GM19372 (cell line): ENCODE results near the gene CAMKMT.
"Not testable (repeated sequence)": the region's sequence is repeated elsewhere in the genome, so short reads cannot be mapped to it uniquely, and the experiment has no call there.

Experiments
- ATAC-seq: cut with Tn5 transposase; IDR thresholded peaks from one replicate; pipeline ENCODE4 v1.9.1; 2021; ENCODE audit warnings: mild to moderate bottlenecking, low read depth, moderate library complexity; ENCODE audit not compliant: unreplicated experiment

Gene CAMKMT

DNA sequence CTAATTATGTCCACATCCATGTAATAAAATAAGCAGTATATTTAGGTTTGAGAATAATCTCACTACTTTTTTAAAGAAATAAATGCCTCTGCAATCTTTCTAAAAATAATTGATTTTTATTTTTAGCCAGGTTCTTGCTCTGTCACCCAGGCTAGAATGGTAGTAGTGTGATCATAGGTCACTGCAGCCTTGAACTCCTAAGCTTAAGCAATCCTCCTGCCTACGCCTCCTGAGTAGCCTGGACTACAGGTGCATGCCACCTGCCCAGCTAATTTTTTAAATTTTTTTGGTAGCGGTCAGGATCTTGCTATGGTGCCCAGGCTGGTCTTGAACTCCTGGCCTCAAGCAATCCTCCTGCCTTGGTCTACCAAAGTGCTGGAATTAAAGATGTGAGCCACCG, 133.3 kb downstream of the CAMKMT start:
- ATAC-seq = no peak

DNA sequence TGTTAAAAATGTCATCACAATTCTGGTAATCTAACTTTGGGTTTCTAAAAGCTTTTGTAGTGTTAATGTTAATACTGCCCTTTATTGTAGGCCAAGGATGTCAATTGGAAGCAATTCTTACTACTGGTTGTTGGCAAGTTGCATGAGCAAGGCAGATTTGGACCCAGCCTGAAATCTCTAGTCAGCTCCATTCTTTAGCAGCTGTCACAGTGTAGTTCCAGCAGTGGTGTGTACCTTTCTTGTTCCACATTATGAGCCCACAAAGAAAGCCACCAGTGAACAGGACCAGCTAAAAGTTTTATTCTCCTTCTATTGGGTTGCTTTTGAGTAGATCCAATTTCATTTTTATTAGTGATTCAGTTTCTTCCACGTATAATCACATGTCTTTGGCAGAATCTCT, 133.8 kb downstream of the CAMKMT start:
- ATAC-seq = no peak

DNA sequence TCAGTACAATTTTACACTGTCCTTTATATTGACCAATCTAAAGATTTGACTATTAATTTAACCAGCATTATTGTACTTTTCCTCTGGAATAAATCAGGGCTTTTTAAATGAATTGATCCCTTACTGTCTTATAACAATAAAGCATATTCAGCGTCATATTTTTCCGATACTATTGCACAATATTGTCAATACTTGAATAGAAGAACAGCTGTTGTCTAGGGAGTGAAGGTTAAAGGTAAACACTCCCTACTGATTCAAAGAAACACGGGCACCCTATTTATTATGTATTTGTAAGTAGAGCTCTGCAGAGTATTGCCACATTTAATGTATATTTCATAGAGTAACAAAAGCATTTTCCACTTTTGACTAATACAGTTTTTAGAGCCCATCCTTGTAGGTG, 134.4 kb downstream of the CAMKMT start:
- no peak for ATAC-seq

DNA sequence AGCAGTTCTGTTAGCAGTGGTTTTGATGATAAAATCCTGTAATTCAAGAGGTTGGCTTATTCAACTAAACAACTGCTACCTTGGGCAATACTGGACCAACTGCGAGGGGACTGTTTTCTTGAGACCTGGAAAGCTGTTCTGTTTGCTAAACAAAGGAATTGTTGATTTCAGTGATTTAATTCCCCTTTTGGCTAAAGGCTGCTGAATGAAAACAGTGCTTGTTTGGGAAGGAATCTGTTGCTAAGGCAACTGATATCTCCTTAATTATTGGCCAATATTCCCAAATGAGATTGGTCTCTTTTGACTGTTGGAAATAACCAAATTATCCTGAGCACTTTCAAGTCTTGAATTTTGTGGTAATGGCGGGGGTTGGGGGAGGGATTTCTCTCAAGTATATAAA, 136.8 kb downstream of the CAMKMT start:
- ATAC-seq = no peak

DNA sequence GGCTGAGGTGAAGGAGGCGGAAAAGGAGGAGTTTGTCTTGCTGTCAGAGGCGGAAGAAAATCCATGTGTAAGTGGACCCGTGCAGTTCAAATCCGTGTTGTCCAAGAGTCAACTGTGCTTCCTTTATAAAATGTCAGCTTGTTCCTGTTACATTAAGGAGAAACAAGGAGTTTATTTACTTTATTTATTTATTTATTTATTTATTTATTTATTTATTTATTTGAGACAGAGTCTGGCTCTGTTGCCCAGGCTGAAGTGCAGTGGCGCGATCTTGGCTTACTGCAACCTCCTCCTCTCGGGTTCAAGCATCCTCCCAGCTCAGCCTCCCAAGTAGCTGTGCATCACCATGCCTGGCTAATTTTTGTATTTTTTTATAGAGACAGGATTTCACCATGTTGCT, 143.9 kb downstream of the CAMKMT start:
- not testable (repeated sequence) for ATAC-seq

DNA sequence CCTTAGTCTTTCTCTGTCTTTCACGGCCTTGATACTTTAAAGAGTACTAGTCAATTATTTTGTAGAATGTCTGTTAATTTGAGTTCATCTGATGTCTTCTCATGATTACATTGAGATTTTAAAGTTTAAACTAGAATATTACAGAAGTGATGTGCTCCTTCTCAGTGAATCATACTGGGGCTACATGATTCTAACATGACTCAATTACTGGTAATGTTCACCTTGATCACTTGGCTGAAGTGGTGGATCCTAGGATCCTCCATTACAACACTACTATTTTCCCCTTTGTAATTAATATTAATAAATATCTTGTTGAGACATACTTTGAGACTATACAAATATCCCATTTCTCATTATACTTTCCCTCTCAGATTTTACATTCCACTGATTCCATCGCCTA, 148.5 kb downstream of the CAMKMT start:
- no peak for ATAC-seq

DNA sequence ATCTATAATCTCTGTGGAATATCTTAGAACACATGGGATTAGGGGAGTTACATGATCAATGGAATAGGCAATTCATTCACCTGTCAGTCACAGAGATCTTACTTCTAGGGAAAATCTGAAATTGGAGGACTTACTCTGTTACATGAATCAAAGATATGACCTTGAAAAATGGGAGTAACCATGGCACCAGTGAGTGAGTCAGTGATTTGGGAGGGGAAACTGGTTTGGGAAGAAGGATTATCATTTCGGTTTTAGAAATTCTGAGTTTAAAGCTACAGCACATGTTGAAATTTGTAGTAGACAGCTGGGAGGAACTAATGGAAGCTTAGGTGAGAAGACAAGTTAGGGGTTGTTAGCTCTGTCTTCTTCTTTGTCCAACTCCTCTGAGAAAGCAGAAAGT, 153.7 kb downstream of the CAMKMT start:
- ATAC-seq = no peak

DNA sequence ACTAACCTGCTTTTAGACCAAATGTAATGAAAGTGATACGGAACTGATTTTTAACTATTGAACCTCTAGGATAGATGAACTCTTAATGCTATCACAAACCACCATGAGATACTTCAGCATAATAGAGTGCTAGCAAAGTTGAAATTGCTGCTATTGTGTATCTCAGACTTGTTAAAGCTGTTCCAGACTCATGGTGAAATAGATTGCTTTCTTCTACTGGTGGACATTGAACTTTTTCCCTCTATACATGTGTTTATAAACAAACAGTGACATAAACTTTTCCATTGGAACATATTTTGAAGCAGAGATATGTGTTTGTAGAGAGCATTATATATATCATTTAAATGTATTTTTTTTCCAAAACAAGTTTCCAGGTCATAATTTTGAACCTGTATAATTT, 157.3 kb downstream of the CAMKMT start:
- no peak for ATAC-seq

DNA sequence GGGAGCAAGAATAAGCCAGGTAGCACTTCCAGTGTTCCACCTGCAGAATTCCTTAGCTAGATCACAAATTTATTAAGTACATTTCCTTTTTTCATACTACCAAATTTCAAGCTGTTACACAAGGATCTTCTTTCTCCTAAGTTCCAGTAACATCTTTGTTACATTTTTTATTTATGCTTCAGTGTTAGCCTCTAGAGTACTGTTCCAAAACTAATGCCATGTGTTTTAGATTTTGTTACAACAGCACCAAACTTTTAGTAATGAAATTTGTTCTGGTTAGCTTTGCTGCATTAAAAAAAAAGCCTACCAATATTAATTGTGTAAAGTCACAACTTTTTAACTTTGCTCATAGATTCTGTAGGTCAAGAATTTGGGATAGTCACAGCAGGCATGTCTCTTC, 161.1 kb downstream of the CAMKMT start:
- no peak for ATAC-seq

DNA sequence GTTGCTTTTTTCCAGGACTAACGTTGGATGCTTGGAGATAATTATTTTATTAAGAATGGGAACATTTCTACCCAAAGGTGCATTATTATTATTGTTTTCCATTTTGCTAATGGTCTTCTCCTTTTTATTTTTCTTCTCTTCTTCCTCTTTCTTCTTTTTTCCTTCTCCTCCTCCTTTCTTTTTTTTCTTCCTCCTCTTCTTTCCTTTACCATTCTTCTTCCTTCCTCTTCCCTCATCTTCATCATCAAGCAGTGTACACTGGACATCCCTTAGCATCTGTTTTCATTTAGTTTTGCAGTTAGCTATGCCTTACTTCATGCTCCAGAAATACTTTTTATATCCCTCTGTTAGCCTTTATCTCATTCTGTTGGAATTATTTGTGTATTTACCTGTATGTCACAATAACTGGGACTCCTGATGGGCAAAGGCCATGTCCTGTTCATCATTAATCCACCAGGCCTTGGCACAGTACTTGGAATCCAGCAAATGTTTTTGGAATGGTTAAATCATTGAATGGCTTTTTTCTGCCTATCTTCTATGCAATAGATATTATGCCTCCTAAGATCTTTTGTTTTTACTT, 162.7 kb downstream of the CAMKMT start:
- ATAC-seq = no peak

DNA sequence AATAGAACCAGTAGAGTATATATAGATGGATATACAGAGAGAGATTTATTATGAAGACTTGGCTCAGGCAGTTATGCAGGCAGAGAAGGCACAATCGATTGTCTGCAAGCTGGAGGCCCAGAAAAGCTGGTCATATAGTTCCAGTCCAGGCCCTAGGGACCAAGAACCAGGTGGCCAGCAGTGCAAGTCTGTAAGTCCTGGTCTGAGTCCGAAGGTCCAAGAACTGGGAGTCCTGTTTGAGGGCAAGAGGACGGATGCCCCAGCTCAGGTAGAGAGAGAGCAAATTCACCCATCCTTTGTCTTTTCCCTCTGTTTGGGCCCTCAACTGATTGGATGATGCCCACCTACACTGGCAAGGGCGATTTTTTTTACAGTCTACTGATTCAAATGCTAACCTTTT, 164.6 kb downstream of the CAMKMT start:
- no peak for ATAC-seq

DNA sequence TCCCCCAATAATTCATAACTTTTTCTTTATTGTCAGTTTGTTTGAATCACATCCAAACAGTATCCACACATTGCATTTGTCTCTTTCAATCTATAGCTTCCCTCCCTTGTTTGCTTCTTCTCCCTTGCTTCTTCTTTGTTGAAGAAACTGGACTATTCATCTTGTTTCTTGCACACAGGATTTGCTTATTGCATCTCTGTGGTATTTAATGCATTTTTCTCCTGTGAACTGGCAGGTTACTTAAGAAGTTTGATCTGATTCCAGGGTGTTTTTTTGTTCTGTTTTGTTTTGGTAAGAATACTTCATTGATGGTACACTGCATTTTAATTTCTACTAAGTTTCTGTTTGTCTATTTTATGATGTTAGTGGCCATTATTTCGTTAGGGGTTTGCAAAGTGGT, 166.8 kb downstream of the CAMKMT start:
- ATAC-seq = no peak

DNA sequence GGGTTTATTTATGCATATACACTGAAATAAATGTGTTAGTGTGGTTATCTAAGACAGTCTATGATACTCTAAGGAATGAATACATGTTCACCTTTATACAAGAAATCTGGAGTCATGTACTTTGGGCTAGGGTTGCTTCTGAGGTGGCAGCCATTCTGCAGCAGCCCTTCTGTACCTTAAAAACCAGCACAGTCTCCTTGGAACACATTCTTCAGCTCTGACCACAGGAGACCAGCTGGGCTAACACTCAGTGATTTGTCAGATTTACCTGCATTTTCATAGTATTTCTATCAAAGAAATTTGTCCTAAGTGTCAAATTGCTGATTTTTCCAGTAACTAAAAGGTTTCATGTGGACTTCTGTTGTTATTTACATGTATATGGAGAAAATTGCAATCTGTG, 167.7 kb downstream of the CAMKMT start:
- ATAC-seq = no peak

DNA sequence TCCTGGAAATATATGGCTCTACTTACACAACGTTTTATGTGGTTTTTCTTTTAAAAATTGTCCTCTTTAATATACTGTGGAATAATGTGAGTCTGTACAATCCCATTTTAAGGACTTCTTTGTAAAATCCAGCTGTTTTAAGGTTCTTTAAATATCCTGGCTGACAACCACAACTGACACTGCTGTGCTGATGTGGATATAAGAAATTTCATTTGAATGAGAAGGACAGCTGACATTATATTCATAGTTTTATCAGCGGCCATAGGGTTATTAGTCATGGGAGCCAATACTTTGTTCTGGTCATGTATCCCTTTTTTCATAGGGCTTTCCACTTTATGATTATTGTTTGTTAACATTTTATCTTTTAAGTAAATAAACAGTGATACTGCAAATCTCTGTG, 169.5 kb downstream of the CAMKMT start:
- ATAC-seq = no peak

DNA sequence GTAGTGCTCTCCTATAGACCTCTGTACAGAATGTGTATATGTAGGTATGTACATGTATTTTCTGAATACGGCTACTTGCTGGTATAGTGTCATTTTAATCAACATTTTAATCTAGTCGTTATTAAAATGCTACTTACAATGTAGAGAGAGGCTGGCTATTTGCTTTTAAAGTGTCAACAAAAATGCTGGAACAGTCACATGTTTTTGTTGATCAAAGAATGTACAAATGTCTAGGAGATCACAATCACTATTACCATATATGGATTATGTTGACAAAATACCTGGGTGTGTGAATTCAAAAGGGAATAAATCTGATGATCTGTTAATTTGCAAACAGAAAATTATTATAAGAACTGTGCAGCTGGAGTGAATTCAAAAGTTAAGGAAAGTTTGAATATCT, 170.3 kb downstream of the CAMKMT start:
- no peak for ATAC-seq

DNA sequence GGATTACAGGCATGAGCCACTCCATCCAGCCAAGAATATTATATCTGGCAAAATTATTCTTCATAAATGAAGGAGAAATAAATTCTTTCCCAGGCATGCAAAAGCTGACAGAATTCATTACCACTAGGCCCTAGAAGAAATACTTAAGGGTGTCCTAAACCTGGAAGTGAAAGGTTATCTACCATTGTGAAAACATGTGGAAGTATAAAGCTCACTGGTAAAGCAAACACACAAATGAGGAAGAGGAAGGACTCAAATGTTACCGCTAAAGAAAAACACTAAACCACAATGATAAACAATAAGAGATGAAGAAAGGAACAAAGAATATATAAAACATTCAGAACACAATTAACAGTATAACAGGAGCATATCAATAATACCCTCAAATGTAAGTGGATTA, 171.8 kb downstream of the CAMKMT start:
- ATAC-seq = no peak

DNA sequence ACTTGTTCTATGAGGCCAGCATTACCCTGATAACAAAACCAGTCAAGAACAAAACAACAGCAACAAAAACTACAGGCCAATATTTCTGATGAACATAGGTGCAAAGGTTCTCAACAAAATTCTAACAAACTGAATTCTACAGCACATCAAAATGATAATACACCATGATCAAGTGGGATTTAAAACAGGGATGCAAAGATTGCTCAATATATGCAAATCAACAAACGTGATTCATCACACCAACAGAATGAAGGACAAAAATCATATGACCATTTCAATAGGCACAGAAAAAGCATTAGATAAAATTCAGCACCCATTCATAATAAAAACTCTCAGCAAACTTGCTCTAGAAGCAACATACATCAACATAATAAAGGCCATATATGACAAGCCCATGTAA, 173.6 kb downstream of the CAMKMT start:
- ATAC-seq = no peak

DNA sequence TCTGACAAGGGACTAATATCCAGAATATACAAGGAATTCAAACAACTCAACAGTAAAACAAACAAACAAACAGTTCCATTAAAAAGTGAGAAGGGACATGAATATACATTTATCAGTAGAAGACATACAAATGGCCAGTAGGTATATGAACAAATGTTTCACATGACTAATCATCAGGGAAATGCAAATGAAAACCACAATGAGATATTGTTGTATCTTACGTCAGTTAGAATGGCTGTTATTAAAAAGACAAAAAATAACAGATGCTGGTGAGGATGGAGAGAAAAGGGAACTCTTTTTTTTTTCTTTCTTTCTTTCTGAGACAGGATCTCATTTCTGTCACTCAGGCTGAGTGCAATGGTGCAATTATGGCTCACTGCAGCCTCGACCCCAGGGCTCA, 175.5 kb downstream of the CAMKMT start:
- ATAC-seq = no peak

DNA sequence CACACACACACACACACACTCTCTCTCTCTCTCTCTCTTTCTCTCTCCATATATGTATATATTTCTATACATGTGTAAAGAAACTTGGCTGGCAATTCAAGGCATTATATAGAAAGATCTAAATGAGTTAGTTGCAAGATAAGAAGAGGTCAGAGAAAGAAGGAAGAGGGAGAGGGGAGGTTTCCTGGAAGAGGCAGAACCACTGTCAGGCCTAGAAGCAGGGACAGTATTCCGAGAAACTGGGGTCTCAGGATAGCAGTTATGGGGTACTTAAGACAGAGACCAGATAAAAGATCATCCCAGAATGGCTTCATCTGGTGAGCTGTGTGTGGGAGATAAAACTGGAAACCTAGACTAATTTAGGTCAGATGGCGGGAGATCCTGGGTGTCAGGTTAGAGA, 180.8 kb downstream of the CAMKMT start:
- ATAC-seq = no peak

DNA sequence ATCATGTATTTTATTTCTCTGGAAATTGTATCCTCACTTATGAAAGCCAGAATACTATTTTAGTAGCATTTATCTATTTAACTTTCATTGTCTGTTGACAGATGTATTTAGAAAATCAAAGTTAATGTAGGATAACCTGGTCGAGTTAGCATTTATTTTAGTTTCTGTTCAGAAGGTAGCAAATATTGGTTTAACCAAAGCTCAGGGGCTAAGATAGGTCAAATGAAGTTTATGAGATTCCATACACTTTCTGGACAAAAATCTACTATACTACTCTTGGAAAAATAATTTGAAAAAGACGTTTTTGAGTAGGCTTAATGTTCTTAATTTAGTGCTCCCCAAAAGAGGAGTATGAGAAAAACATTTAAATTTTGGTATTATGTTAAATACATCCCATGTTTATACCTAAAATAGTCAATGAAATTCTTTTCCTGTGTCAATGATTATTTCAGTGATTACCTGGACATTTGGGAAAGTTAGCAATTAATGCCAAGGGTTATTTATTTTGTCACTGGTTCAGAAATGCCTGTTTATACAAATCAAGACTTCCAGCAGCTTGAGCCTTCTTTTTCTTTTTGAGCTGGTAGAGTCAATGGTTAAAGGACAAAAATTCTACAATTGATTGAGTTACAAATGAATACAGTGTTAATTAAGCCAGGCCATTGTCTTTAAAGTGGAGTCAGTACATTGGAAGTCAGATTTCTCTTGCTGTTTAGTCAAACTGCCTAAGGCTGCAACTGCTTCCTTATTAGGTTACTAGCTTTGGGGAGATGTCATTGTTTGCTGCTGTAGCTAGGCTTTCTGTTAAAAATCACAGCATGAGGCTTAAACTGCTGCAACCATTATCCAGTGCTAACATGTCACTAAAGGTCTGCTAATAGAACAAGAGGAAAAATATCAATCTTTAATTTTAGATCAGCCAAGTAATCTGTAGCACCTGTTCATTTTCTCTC, 182.3 kb downstream of the CAMKMT start:
- ATAC-seq = no peak

DNA sequence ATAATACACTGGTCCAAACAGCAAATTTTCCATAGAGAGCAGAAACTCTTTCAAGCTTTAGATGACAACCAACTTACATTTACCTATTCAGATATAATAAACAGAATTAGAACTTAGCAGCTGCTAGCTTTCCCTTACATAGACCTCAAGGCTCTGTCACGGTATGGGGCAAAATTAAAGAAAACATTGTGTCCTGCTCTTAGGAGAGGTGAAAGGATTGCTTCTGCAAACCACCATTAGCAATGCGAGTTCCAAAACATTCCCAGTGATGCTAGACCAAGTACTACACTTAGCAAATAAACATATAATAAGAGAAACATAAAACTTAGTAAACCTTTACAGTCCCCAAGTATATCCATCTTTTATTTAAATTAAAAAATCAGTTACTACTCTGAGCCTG, 183.3 kb downstream of the CAMKMT start:
- no peak for ATAC-seq

DNA sequence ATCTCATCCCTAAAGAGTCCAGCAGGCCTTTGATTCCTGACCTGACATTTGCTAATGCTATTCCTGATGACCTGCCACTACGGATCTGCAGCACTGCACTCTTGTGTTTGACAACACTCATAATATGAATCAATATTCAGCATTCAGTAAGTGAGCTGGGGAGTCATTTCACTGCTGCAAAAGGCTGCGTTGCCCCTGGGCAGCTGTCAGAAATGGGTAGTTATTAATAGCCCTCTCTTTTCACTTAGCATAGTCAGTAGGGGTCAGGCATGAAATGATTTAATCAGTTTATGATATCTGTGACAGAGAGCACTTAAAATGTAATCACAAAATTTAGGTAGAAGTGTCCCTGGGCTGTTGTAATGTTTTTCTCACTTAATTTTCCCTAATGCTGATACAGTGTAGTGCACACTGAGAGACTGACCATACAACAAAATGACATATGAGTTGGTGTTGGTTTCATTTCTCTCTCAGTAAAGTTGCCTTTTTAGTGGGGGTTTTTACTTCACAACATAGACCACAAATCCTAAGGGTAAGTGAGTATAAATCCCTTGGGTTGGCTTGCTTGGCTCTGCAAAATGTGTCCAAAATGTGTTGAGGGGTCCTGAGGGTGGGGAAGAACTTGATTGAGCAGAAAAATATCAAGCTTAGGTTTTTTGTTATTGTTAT, 184.8 kb downstream of the CAMKMT start:
- ATAC-seq = no peak
